GM18909 (cell line): ENCODE measurements around the gene WDR27.
"Not testable (repeated sequence)": the region's sequence is repeated elsewhere in the genome, so short reads cannot be mapped to it uniquely, and the experiment has no call there.

Experiments used
- ATAC-seq: cut with Tn5 transposase; IDR thresholded peaks from one replicate; pipeline ENCODE4 v1.9.1; 2021; ENCODE audit warnings: mild to moderate bottlenecking; ENCODE audit not compliant: unreplicated experiment, poor library complexity

The WDR27 gene

GRCh38 chr6:169536446-169537170 lies 165.2 kb downstream of the WDR27 start:
- no peak for ATAC-seq

GRCh38 chr6:169534039-169534421 lies 167.8 kb downstream of the WDR27 start:
- no peak for ATAC-seq

- no peak for ATAC-seq
Measured at GRCh38 chr6:169533301-169534038, 168.4 kb downstream of the WDR27 start.

- no peak for ATAC-seq
Measured at GRCh38 chr6:169530752-169531123, 171.1 kb downstream of the WDR27 start.

- no peak for ATAC-seq
Measured at GRCh38 chr6:169529931-169530751, 171.7 kb downstream of the WDR27 start.

GRCh38 chr6:169528755-169529154 lies 173.1 kb downstream of the WDR27 start:
- no peak for ATAC-seq

GRCh38 chr6:169527306-169527705 lies 174.5 kb downstream of the WDR27 start:
- ATAC-seq, result no peak

- no peak for ATAC-seq
Measured at GRCh38 chr6:169521825-169522224, 180.0 kb downstream of the WDR27 start.

- ATAC-seq, result no peak
Measured at GRCh38 chr6:169520104-169520503, 181.7 kb downstream of the WDR27 start.

- ATAC-seq, result no peak
Measured at GRCh38 chr6:169518451-169518850, 183.4 kb downstream of the WDR27 start.

- ATAC-seq, result no peak
Measured at GRCh38 chr6:169513478-169514193, 188.2 kb downstream of the WDR27 start.

GRCh38 chr6:169511785-169512184 lies 190.0 kb downstream of the WDR27 start:
- ATAC-seq, result not testable (repeated sequence)

- no peak for ATAC-seq
Measured at GRCh38 chr6:169510871-169511270, 191.0 kb downstream of the WDR27 start.

- ATAC-seq, result no peak
Measured at GRCh38 chr6:169508452-169508851, 193.4 kb downstream of the WDR27 start.

GRCh38 chr6:169503422-169504152 lies 198.2 kb downstream of the WDR27 start:
- no peak for ATAC-seq

GRCh38 chr6:169502445-169502844 lies 199.4 kb downstream of the WDR27 start:
- ATAC-seq, result no peak

- no peak for ATAC-seq
Measured at GRCh38 chr6:169501777-169502313, 200.0 kb downstream of the WDR27 start.

GRCh38 chr6:169501128-169501527 lies 200.7 kb downstream of the WDR27 start:
- no peak for ATAC-seq

- no peak for ATAC-seq
Measured at GRCh38 chr6:169500688-169501087, 201.1 kb downstream of the WDR27 start.
